K562 (cell line): ENCODE measurements around the gene ZSCAN29. TPM values are rescaled to one million over a fixed set of nuclear protein-coding genes. Genes with fewer than 3 reads are reported as not detected.

Experiments
- ATAC-seq: fragments of 200-7000 bp; cut with Tn5 transposase; 3 replicates; pipeline ENCODE4 v1.9.1; 2020; ENCODE audit warnings: moderate library complexity
- BruUV-seq: library from RNA; stranded (reverse); fragments of 400-500 nt; replicated peaks from 2 replicates; lab custom pipeline; 2021; lab: Mats Ljungman, UMichigan
- CTCF ChIA-PET: fragments of 300-600 bp; formaldehyde crosslinking; extraction: SDS; loops from one replicate; lab custom pipeline; 2021; ENCODE audit warnings: low intra/inter-chr PET ratio; lab: Yijun Ruan, JAX
- POLR2A ChIA-PET: fragments of 300-600, 350-650 bp; sonication (Branson Sonifier 250); formaldehyde crosslinking; extraction: SDS; loops from one replicate; lab custom pipeline; 2021; ENCODE audit warnings: antibody characterized with exemption, inconsistent platforms; lab: Yijun Ruan, JAX
- DNase-seq, 4 experiments: peaks; one replicate each; pipeline versions ENCODE4 v3.0.0 to v3.0.0-alpha.2; 2011 to 2018; ENCODE audit warnings: low spot score in 3 of 4, mixed read lengths in 3 of 4; ENCODE audit errors: extremely low read depth in 1 of 4
- FAIRE-seq: peaks from 2 replicates; lab custom pipeline; 2011; peaks lifted over from hg19 to GRCh38; lab: Jason Lieb, UNC
- H2AFZ ChIP-seq: 2 replicates; pipeline ENCODE4 v1.6.0; 2011; ENCODE audit warnings: low read depth, low read length, control low read depth, inconsistent platforms
- H3K27ac ChIP-seq: fragments of 200-600 bp; 3 replicates; pipeline ENCODE4 v1.8.0; 2011; ENCODE audit warnings: low read depth, mild to moderate bottlenecking, control low read depth, inconsistent platforms, low read length, moderate library complexity, mixed read lengths; ENCODE audit errors: extremely low read depth
- H3K27me3 ChIP-seq, 2 experiments: fragments of 300-600 bp in 1 of 2; 2 replicates in 1 of 2; 3 replicates in 1 of 2; pipeline versions ENCODE4 v1.6.0 to v1.8.0; 2011; ENCODE audit warnings: inconsistent platforms in 2 of 2, low read length in 2 of 2, mild to moderate bottlenecking in 1 of 2, mixed read lengths in 1 of 2, moderate library complexity in 1 of 2; ENCODE audit not compliant: control insufficient read depth in 2 of 2, insufficient read depth in 2 of 2
- H3K36me3 ChIP-seq: fragments of 300-600 bp; 3 replicates; pipeline ENCODE4 v1.8.0; 2011; ENCODE audit warnings: mild to moderate bottlenecking, low read length, inconsistent platforms; ENCODE audit not compliant: control insufficient read depth, insufficient read depth
- H3K4me1 ChIP-seq, 2 experiments: fragments of 200-600 bp in 1 of 2; replicated peaks in 1 of 2; 2 replicates in 1 of 2; 3 replicates in 1 of 2; pipeline versions ENCODE4 v1.5.1 to v1.8.0; 2011; ENCODE audit warnings: inconsistent platforms in 2 of 2, low read length in 2 of 2, mild to moderate bottlenecking in 1 of 2, mixed read lengths in 1 of 2, moderate library complexity in 1 of 2; ENCODE audit not compliant: control insufficient read depth in 2 of 2, insufficient read depth in 2 of 2
- H3K4me2 ChIP-seq: 2 replicates; pipeline ENCODE4 v1.6.1; 2011; ENCODE audit warnings: low read length, control low read depth, inconsistent platforms, mixed read lengths; ENCODE audit not compliant: insufficient read depth
- H3K4me3 ChIP-seq: fragments of 200-600 bp; sonication (generic), shearing (Covaris generic); 2 replicates; pipeline ENCODE4 v1.5.1; 2016; ENCODE audit warnings: control low read depth, inconsistent platforms
- H3K79me2 ChIP-seq: fragments of 200-600 bp; 3 replicates; pipeline ENCODE4 v1.8.0; 2011; ENCODE audit warnings: low read length, inconsistent platforms; ENCODE audit not compliant: control insufficient read depth, insufficient read depth
- H3K9ac ChIP-seq, 2 experiments: 2 replicates each; pipeline versions ENCODE4 v1.6.0 to v1.6.1; 2011; ENCODE audit warnings: low read depth in 2 of 2, low read length in 2 of 2, control low read depth in 1 of 2, inconsistent platforms in 1 of 2, mild to moderate bottlenecking in 1 of 2, mixed read lengths in 1 of 2; ENCODE audit not compliant: insufficient read depth in 1 of 2
- H3K9me1 ChIP-seq: one replicate; pipeline ENCODE4 v1.6.0; 2011; ENCODE audit warnings: inconsistent platforms, mild to moderate bottlenecking, low read length, moderate library complexity; ENCODE audit not compliant: control insufficient read depth, insufficient read depth
- H3K9me3 ChIP-seq: replicated peaks from 2 replicates; pipeline ENCODE4 v1.5.1; 2011; ENCODE audit warnings: low read depth, low read length, inconsistent platforms; ENCODE audit not compliant: control insufficient read depth, insufficient read depth
- H4K20me1 ChIP-seq: replicated peaks from 2 replicates; pipeline ENCODE4 v1.6.1; 2011; ENCODE audit warnings: low read length, inconsistent platforms, mixed read lengths; ENCODE audit not compliant: control insufficient read depth, insufficient read depth
- ELF4 ChIP-seq: fragments of 450-650 bp; formaldehyde crosslinking; IDR thresholded peaks from 2 replicates; pipeline ENCODE4 v1.4.0; 2022; ENCODE audit warnings: missing genetic modification characterization
- ETV5 ChIP-seq: sonication (generic); formaldehyde crosslinking; IDR thresholded peaks from 2 replicates; pipeline ENCODE4 v1.4.0; 2020; ENCODE audit warnings: low read depth, mild to moderate bottlenecking, missing genetic modification reagents
- MAFG ChIP-seq: fragments of 450-650 bp; conservative IDR thresholded peaks from 2 replicates; pipeline ENCODE4 v1.6.1; 2016; ENCODE audit warnings: missing genetic modification characterization, missing compliant biosample characterization
- ZNF316 ChIP-seq: fragments of 450-650 bp; IDR thresholded peaks from 2 replicates; pipeline ENCODE4 v1.6.1; 2016
- WGBS: fragments of 100-300 bp; shearing (Covaris generic); methylation state at CpG from one replicate; pipeline ENCODE4 v1.1.6; 2016; ENCODE audit warnings: low coverage, mixed read lengths; ENCODE audit not compliant: insufficient coverage; ENCODE audit errors: missing lambda C conversion rate; 5-methylcytosine and 5-hydroxymethylcytosine counted together
- in situ Hi-C: fragments of 300-500 bp; cut with MboI; formaldehyde crosslinking; loops from 4 replicates; pipeline ENCODE4 v1.15.0; 2018; ENCODE audit warnings: inconsistent platforms, mixed read lengths
- intact Hi-C: fragments of 100-400 bp; cut with micrococcal nuclease; formaldehyde crosslinking; loops from 2 replicates; pipeline ENCODE4 v1.14.2; 2022
- polyA plus RNA-seq, 8 experiments: library from polyadenylated mRNA; depleted of rRNA in 4 of 8; stranded (reverse) in 5 of 8; unstranded in 3 of 8; fragments of >200 nt; fragmentation: Nextera tagmentation in 2 of 8; fragmentation: Illumina TruSeq in 1 of 8; extraction: Ambion mirVana in 2 of 8; extraction: Trizol in 1 of 8; gene quantifications; 2 replicates each; pipeline versions ENCODE4 v1.2.1 to v1.2.3, GENCODE V29; 2011 to 2014; ENCODE audit warnings: inconsistent platforms in 1 of 8, missing spikeins in 1 of 8
- total RNA-seq, 7 experiments: library from RNA; depleted of rRNA in 6 of 7; stranded (reverse); fragments of >200 nt in 6 of 7; fragmentation: Illumina TruSeq in 2 of 7; extraction: Trizol in 2 of 7; gene quantifications; 2 replicates each; pipeline versions ENCODE4 v1.2.1 to v1.2.3, GENCODE V29; 2011 to 2021; ENCODE audit warnings: low replicate concordance in 1 of 7
- TF ChIP-seq, protein P1 (sequence below), 3 experiments: fragments of 200-800 bp in 1 of 3; sonication (Bioruptor generic) in 1 of 3; sonication (generic) in 1 of 3; formaldehyde crosslinking in 1 of 3; IDR thresholded peaks; 2 replicates each; pipeline versions ENCODE4 v1.6.1 to v1.8.0; 2016 to 2022; ENCODE audit warnings: mild to moderate bottlenecking in 2 of 3, missing compliant biosample characterization in 2 of 3, missing genetic modification characterization in 2 of 3, missing genetic modification reagents in 1 of 3
- TF ChIP-seq, protein P2 (sequence below): sonication (generic); formaldehyde crosslinking; IDR thresholded peaks from 2 replicates; pipeline ENCODE4 v1.8.0; 2023; ENCODE audit warnings: missing genetic modification reagents, mild to moderate bottlenecking, borderline replicate concordance
- TF ChIP-seq, protein P3 (sequence below), 2 experiments: fragments of 450-650 bp in 1 of 2; sonication (generic) in 1 of 2; formaldehyde crosslinking in 1 of 2; IDR thresholded peaks in 1 of 2; conservative IDR thresholded peaks in 1 of 2; 2 replicates each; pipeline versions ENCODE4 v1.6.1 to v1.8.1; 2016 to 2023; ENCODE audit warnings: mild to moderate bottlenecking in 2 of 2, moderate library complexity in 2 of 2, inconsistent platforms in 1 of 2, missing genetic modification reagents in 1 of 2

Gene ZSCAN29
- total and polyA plus RNA-seq, 9 of the 15 experiments (the other 6 are each of a cell fraction or from before 2014, with no cell fraction given): 2.5 to 28.6 (median 19.7) TPM

DNA sequence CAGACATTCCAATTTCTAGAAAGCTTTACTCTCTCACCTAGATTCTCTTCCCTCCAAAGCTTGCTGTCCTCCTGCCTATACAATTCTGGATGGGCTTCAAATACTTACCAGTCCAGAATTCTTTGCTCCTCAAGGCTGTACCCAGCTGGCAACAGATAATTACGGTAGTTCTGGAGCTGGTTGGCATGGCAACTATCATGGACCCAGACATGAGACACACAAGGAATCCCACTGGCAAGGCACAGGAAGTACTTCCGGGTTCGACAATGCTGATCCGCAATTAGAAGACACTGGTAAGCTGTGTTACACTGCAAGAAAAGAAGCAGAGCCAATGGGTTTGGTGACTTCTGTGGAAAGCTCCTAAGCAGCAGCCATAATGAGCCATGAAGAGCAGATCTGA, 37.9 kb upstream of the ZSCAN29 start (continued):
- TF ChIP-seq, protein P1, sequence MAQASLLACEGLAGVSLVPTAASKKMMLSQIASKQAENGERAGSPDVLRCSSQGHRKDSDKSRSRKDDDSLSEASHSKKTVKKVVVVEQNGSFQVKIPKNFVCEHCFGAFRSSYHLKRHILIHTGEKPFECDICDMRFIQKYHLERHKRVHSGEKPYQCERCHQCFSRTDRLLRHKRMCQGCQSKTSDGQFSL (CRISPR knock-in tag; IDR thresholded peaks at IDR 0.05): no peak
- TF ChIP-seq, protein P1 (tag; IDR thresholded peaks at IDR 0.05): no peak

DNA sequence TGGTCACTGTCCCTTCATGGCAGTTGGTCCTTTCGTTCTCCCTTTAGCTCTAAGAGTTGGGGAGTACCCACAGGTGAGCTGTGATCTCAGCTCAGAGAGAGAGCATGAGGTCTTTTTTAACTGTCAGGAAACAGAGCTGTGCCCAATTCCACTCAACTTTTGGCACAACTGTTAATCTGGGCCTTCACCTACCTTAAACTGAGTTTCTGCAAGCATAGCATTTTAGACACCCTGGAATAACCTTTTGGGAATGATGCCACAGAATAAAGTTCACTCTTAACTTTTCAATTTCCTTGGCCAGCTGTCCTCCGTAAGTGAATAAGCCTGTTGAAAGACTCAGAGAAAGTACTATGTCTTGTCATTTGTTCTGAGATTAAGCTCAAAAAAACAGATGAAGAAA, 36.0 kb upstream of the ZSCAN29 start:
- 94% methylated on average over 2 of the region's 2 CpGs for WGBS
- no TSS peak for BruUV-seq
- H4K20me1 ChIP-seq: no peaks in the 10 kb centered on the region
- intact Hi-C loops: no loop called here
- no peak for FAIRE-seq
- no peak overlapping the region for H2AFZ ChIP-seq
- no peaks in the 10 kb centered on the region for H3K9me3 ChIP-seq
- H3K36me3 ChIP-seq: peaks cover 92% of the 10 kb centered on the region
- peaks cover 0 to 26% of the 10 kb centered on the region in 2 experiments; a peak in 2 of 5 replicates for H3K4me1 ChIP-seq
- in situ Hi-C loops: no loop called here
- H3K4me2 ChIP-seq: no peak overlapping the region
- H3K4me3 ChIP-seq: no peak overlapping the region
- TF ChIP-seq ZNF316: peak; percentile 47; the same call in 1 of the 2 replicates
- no peak for TF ChIP-seq ELF4 (CRISPR knock-in tag)
- TF ChIP-seq, protein P2, sequence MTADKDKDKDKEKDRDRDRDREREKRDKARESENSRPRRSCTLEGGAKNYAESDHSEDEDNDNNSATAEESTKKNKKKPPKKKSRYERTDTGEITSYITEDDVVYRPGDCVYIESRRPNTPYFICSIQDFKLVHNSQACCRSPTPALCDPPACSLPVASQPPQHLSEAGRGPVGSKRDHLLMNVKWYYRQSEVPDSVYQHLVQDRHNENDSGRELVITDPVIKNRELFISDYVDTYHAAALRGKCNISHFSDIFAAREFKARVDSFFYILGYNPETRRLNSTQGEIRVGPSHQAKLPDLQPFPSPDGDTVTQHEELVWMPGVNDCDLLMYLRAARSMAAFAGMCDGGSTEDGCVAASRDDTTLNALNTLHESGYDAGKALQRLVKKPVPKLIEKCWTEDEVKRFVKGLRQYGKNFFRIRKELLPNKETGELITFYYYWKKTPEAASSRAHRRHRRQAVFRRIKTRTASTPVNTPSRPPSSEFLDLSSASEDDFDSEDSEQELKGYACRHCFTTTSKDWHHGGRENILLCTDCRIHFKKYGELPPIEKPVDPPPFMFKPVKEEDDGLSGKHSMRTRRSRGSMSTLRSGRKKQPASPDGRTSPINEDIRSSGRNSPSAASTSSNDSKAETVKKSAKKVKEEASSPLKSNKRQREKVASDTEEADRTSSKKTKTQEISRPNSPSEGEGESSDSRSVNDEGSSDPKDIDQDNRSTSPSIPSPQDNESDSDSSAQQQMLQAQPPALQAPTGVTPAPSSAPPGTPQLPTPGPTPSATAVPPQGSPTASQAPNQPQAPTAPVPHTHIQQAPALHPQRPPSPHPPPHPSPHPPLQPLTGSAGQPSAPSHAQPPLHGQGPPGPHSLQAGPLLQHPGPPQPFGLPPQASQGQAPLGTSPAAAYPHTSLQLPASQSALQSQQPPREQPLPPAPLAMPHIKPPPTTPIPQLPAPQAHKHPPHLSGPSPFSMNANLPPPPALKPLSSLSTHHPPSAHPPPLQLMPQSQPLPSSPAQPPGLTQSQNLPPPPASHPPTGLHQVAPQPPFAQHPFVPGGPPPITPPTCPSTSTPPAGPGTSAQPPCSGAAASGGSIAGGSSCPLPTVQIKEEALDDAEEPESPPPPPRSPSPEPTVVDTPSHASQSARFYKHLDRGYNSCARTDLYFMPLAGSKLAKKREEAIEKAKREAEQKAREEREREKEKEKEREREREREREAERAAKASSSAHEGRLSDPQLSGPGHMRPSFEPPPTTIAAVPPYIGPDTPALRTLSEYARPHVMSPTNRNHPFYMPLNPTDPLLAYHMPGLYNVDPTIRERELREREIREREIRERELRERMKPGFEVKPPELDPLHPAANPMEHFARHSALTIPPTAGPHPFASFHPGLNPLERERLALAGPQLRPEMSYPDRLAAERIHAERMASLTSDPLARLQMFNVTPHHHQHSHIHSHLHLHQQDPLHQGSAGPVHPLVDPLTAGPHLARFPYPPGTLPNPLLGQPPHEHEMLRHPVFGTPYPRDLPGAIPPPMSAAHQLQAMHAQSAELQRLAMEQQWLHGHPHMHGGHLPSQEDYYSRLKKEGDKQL: no peak
- TF ChIP-seq, protein P3, sequence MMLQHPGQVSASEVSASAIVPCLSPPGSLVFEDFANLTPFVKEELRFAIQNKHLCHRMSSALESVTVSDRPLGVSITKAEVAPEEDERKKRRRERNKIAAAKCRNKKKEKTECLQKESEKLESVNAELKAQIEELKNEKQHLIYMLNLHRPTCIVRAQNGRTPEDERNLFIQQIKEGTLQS (IDR thresholded peaks at IDR 0.05): no peak
- TF ChIP-seq, protein P3 (CRISPR knock-in tag; conservative IDR thresholded peaks at IDR 0.05): no peak
- 0 out of 2 replicates have a peak, but pooled peaks have one; percentile 12 for TF ChIP-seq MAFG
- TF ChIP-seq ETV5: no peak
- no peaks in the 10 kb centered on the region for H3K27me3 ChIP-seq
- H3K9ac ChIP-seq: no peak overlapping the region
- DNase-seq: no peak
- no peaks in the 10 kb centered on the region for H3K9me1 ChIP-seq
- ChIA-PET POLR2A (interaction anchor here (1.0 to 1.1 kb wide), 2 partner anchors 9 to 370 kb away, joined by 3 read pairs; partner anchors contain the start of gene ELL3), CTCF (no interaction called here)
- no peak overlapping the region for H3K27ac ChIP-seq
- no peaks in the 10 kb centered on the region for H3K79me2 ChIP-seq
- no peak for ATAC-seq
